ENCODE measurements around the gene SYT7. TPM values are rescaled to one million over a fixed set of nuclear protein-coding genes. Genes with fewer than 3 reads are reported as not detected.

Gene SYT7
- total and polyA plus RNA-seq, 10 of the 15 experiments (the other 5 are each of a cell fraction or from before 2014, with no cell fraction given): not detected

DNA sequence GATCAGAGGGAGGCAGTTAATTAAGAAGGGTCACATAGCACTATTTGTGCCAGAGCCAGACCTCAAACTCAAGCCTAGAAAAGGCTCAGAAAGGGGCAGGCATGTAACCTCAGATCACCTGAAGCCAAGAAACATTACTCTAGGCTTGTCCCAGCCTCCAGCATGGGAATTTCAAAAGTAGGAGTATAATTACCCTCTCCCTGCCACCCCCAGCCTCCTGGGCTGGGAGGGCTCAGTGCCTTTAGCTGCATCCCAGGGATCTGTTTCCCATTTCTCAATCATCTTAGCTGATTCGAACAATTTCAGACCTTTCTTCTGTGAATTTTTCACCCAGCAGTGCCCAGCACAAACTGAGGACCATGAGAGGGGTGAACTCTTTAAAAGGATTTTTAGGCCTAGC, 105.4 kb downstream of the SYT7 start:
- Histone ChIP-seq H3K9me3 (replicated peaks; ENCODE audit: control insufficient read depth, insufficient read depth, low read length) (no peaks in the 10 kb centered on the region), H4K20me1 (ENCODE audit: control insufficient read depth, insufficient read depth) (peaks cover 3% of the 10 kb centered on the region; the same call in 1 of the 2 replicates), H3K79me2 (ENCODE audit: control insufficient read depth, insufficient read depth, low read length) (no peaks in the 10 kb centered on the region), H3K36me3 (ENCODE audit: control insufficient read depth in 2 of 2, insufficient read depth in 2 of 2, low read length in 1 of 2) (no peaks in the 10 kb centered on the region; a peak in 1 of 4 replicates), H3K9ac (ENCODE audit: control insufficient read depth, insufficient read depth, low read length) (no peak overlapping the region), H3K4me1 (ENCODE audit: control insufficient read depth, insufficient read depth, low read length) (no peaks in the 10 kb centered on the region), H2AFZ (ENCODE audit: control insufficient read depth, low read depth, low read length) (no peak overlapping the region), H3K4me2 (ENCODE audit: control insufficient read depth, insufficient read depth) (no peak overlapping the region), H3K27me3 (replicated peaks in 1 of 2; ENCODE audit: control insufficient read depth in 2 of 2, insufficient read depth in 2 of 2, low read length in 1 of 2) (no peaks in the 10 kb centered on the region), H3K4me3 (no peak overlapping the region), H3K27ac (ENCODE audit: control insufficient read depth, insufficient read depth) (no peak overlapping the region)
- no peak for DNase-seq (ENCODE audit: low read depth, low spot score)
- TF ChIP-seq DPF2 (IDR thresholded peaks at IDR 0.05) (no peak), SREBF1 (IDR thresholded peaks at IDR 0.05; ENCODE audit: low read length) (no peak), ASH2L (IDR thresholded peaks at IDR 0.05; ENCODE audit: borderline replicate concordance, low read depth) (no peak), ZBTB33 (IDR thresholded peaks at IDR 0.05) (no peak), SIN3A (IDR thresholded peaks at IDR 0.05; ENCODE audit: low read depth, low read length) (no peak), JUNB (IDR thresholded peaks at IDR 0.05) (no peak), E2F4 (IDR thresholded peaks at IDR 0.05; ENCODE audit: low read depth, low read length) (no peak), BACH1 (IDR thresholded peaks at IDR 0.05; ENCODE audit: borderline replicate concordance) (no peak)
- TF ChIP-seq, protein P1, sequence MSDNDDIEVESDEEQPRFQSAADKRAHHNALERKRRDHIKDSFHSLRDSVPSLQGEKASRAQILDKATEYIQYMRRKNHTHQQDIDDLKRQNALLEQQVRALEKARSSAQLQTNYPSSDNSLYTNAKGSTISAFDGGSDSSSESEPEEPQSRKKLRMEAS (IDR thresholded peaks at IDR 0.05; ENCODE audit: low read depth, low read length): no peak
- TF ChIP-seq, protein P2, sequence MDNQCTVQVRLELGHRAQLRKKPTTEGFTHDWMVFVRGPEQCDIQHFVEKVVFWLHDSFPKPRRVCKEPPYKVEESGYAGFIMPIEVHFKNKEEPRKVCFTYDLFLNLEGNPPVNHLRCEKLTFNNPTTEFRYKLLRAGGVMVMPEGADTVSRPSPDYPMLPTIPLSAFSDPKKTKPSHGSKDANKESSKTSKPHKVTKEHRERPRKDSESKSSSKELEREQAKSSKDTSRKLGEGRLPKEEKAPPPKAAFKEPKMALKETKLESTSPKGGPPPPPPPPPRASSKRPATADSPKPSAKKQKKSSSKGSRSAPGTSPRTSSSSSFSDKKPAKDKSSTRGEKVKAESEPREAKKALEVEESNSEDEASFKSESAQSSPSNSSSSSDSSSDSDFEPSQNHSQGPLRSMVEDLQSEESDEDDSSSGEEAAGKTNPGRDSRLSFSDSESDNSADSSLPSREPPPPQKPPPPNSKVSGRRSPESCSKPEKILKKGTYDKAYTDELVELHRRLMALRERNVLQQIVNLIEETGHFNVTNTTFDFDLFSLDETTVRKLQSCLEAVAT (IDR thresholded peaks at IDR 0.05): no peak
- CTCF ChIA-PET: interaction anchor here (1.2 to 6.6 kb wide), 5 partner anchors 19 to 163 kb away, joined by 3 to 67 read pairs (median 12); no protein-coding TSS in a partner anchor
- RAD21 ChIA-PET (ENCODE audit: unreplicated experiment): interaction anchor here (3.0 kb wide), 1 partner anchor 42 kb away, joined by 12 read pairs; no protein-coding TSS in a partner anchor
- ATAC-seq: no peak
- WGBS (ENCODE audit: insufficient coverage, insufficient replicate concordance, low lambda C conversion rate, missing lambda C conversion rate): 77% methylated on average over 1 of the region's 1 CpG
- no TSS peak for BruUV-seq (replicated peaks)
- in situ Hi-C loops (cut with MboI): loop anchor here (5.0 kb wide), 1 partner anchor 162 kb away; no protein-coding TSS in a partner anchor
- POLR2A ChIA-PET: no interaction called here
- intact Hi-C loops (cut with micrococcal nuclease; ENCODE audit: unreplicated experiment): loop anchor here (10.0 kb wide), 1 partner anchor 259 kb away; no protein-coding TSS in a partner anchor
- no peak for FAIRE-seq
- SMC1A ChIA-PET (ENCODE audit: uncharacterized antibody, unreplicated experiment): interaction anchor here (2.5 kb wide), 1 partner anchor 42 kb away, joined by 10 read pairs; no protein-coding TSS in a partner anchor

All from GM12878 (cell line).